HG03095 (cell line): ENCODE data around the gene SLC8A2.
"Not testable (repeated sequence)": the region's sequence is repeated elsewhere in the genome, so short reads cannot be mapped to it uniquely, and the experiment has no call there.

Experiments used
- ATAC-seq: cut with Tn5 transposase; IDR thresholded peaks from one replicate; pipeline ENCODE4 v1.9.1; 2021; ENCODE audit warnings: moderate library complexity; ENCODE audit not compliant: unreplicated experiment

Gene SLC8A2

DNA sequence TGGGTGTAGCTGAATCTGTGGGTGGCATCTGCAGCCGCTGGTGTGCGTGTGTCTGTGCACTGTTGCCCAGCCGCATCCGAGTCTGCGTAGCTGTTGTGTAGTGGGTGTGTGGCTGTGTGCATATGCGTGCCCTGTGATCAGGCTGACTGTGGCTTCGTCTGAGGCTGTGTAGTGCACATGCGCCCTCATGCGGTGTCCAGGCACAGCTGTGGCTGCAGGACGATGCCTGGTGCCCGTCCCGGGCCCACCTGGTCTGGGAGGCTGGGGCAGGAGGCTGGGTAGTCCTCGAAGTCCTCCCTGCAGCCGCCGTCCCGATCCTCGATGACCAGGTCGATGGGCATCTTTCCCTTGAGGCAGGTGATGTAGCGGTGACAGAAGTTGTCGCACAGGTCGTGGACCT, 57.2 kb downstream of the SLC8A2 start:
- ATAC-seq, result no peak

- no peak for ATAC-seq
These were observed 57.8 kb downstream of the SLC8A2 start for GRCh38 chr19:47413941-47414340.

- not testable (repeated sequence) for ATAC-seq
These were observed 60.0 kb downstream of the SLC8A2 start for GRCh38 chr19:47411696-47412095.

GRCh38 chr19:47411101-47411500, 60.6 kb downstream of the SLC8A2 start:
- ATAC-seq, result no peak

GRCh38 chr19:47408156-47408938, 63.3 kb downstream of the SLC8A2 start:
- no peak for ATAC-seq

GRCh38 chr19:47407417-47407774, 64.3 kb downstream of the SLC8A2 start:
- no peak for ATAC-seq

GRCh38 chr19:47406711-47407416, 64.8 kb downstream of the SLC8A2 start:
- no peak for ATAC-seq

- ATAC-seq, result no peak
These were observed 65.8 kb downstream of the SLC8A2 start for GRCh38 chr19:47405854-47406417.

DNA sequence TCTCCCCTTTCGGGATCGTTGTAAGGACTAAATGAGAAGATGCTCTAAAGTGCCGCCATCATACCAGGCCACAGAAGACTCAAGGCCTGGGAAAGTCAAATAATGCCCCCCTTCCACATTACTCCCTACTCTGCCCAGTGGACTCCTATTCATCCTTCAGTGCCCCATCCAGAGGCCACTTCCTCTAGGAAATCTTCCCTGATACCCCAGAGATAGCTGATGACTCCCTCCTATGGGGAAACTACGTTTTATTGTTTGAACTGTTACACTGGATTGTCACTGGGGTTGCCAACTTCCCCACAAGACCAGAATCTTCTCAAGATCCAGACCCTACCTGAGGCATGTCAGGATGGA, 66.5 kb downstream of the SLC8A2 start:
- no peak for ATAC-seq

- no peak for ATAC-seq
These were observed 67.1 kb downstream of the SLC8A2 start for GRCh38 chr19:47404334-47405196.

DNA sequence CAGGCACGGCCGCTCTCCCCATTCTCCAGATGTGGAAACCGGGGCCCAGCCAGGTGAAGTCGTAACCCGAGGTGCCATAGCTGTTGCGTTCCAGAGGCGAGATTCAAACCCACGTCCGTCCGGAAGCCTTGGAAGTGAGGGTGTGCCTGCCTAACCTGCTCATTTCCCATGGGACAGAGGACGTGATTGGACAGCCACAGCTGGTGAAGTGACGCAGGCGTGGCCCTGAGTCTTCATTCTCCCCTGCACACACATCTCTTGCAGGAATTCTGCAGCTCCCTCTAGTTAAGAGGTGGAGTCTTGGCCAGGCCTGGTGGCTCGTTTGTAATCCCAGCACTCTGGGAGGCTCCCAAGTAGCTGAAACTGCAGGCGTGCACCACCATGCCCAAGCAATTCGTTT, 69.2 kb downstream of the SLC8A2 start:
- ATAC-seq, result no peak

DNA sequence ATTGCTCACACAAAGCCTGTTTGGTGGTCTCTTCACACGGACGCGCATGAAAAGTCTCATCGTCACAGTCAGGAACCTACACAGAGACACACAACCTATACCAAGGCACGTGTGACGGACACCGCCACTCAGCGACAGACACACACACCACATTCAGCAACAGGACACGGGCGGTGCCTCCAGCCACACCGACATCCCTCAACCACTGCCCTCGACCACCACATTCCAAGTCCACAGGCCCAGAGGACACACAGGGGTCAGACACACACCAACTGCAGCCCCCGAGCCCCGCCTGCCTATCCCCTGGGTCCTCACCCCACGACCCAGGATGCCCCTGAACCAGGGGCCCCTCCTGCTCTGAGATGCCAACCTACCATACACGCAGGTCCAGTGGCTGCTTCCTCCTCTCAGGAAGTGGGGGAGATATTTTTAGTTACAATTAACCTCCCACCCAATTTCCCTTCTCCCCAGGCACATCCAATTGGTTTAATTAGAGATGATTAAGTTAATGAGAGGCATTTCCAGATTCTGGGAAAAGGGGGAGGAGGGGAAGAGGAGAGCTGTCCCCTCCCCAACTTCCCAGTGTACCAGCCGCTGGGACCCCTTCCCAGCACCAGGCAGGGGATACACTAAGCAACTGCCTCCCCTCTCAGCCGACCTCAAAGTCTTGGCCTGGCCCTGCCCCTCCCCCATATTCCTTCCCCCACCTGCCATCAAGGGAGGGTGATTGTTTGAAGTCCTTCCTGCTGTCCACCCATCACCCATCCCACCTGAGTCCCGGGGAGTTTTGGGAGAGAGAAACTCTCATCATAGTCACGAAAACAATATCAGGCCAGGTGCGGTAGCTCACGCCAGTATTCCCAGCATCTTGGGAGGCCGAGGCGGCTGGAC, 72.7 kb downstream of the SLC8A2 start:
- ATAC-seq, result no peak

GRCh38 chr19:47391510-47392223, 80.0 kb downstream of the SLC8A2 start:
- ATAC-seq, result no peak

- ATAC-seq, result no peak
These were observed 80.9 kb downstream of the SLC8A2 start for GRCh38 chr19:47390533-47391488.

GRCh38 chr19:47389150-47389556, 82.5 kb downstream of the SLC8A2 start:
- ATAC-seq, result no peak

DNA sequence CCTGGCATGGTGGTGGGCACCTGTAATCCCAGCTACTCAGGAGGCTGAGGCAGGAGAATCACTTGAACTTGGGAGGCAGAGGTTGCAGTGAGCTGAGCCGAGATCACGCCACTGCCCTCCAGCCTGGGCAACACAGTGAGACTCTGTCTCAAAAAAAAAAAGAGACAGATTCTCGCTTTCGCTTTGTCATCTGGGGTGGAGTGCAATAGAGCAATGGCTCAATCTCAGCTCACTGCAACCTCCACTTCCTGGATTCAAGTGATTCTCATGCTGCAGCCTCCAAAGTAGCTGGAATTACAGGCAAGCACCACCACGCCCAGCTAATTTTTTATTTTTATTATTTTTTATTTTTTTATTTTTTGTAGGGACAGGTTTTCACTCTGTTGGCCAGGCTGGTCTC, 83.0 kb downstream of the SLC8A2 start:
- not testable (repeated sequence) for ATAC-seq

- ATAC-seq, result not testable (repeated sequence)
These were observed 84.1 kb downstream of the SLC8A2 start for GRCh38 chr19:47387623-47388022.

- not testable (repeated sequence) for ATAC-seq
These were observed 85.1 kb downstream of the SLC8A2 start for GRCh38 chr19:47386582-47386981.
